Smooth muscle cell (in vitro differentiated cells): ENCODE results near the gene CWC27. TPM values are rescaled to one million over a fixed set of nuclear protein-coding genes. Genes with fewer than 3 reads are reported as not detected.

Experiments used
- DNase-seq: peaks from one replicate; lab custom pipeline; 2025; ENCODE audit not compliant: unreplicated experiment; lab: John Stamatoyannopoulos, UW
- H2AFZ ChIP-seq: fragments of 200-600 bp; sonication (generic); 2 replicates; pipeline ENCODE4 v1.6.0; 2016; ENCODE audit warnings: antibody characterized with exemption, low read depth, mild to moderate bottlenecking
- H3F3A ChIP-seq: fragments of 200-600 bp; sonication (generic); 2 replicates; pipeline ENCODE4 v1.6.0; 2017; ENCODE audit warnings: antibody characterized with exemption, low read depth
- H3K27ac ChIP-seq: fragments of 200-600 bp; sonication (generic); 2 replicates; pipeline ENCODE4 v1.5.1; 2016; ENCODE audit warnings: low read depth, mild to moderate bottlenecking
- H3K27me3 ChIP-seq: fragments of 200-600 bp; sonication (generic); 2 replicates; pipeline ENCODE4 v1.6.1; 2016; ENCODE audit warnings: low read depth, mild to moderate bottlenecking
- H3K36me3 ChIP-seq: fragments of 200-600 bp; sonication (generic); 2 replicates; pipeline ENCODE4 v1.5.1; 2016; ENCODE audit warnings: low read depth
- H3K4me1 ChIP-seq: fragments of 200-600 bp; sonication (generic); 2 replicates; pipeline ENCODE4 v1.5.1; 2016; ENCODE audit warnings: low read depth
- H3K4me2 ChIP-seq: fragments of 200-600 bp; sonication (generic); 2 replicates; pipeline ENCODE4 v1.6.0; 2016; ENCODE audit warnings: mild to moderate bottlenecking
- H3K4me3 ChIP-seq: fragments of 200-600 bp; sonication (generic); 2 replicates; pipeline ENCODE4 v1.5.1; 2016; ENCODE audit warnings: mild to moderate bottlenecking
- H3K79me2 ChIP-seq: fragments of 200-600 bp; sonication (generic); 2 replicates; pipeline ENCODE4 v1.6.0; 2016; ENCODE audit warnings: low read depth, mild to moderate bottlenecking
- H3K9ac ChIP-seq: fragments of 200-600 bp; sonication (generic); 2 replicates; pipeline ENCODE4 v1.6.0; 2016; ENCODE audit warnings: low read depth
- H3K9me3 ChIP-seq: fragments of 200-600 bp; sonication (generic); replicated peaks from 2 replicates; pipeline ENCODE4 v1.5.1; 2016; ENCODE audit warnings: low read depth
- H4K20me1 ChIP-seq: fragments of 200-600 bp; sonication (generic); 2 replicates; pipeline ENCODE4 v1.6.0; 2016; ENCODE audit warnings: low read depth
- WGBS: methylation state at CpG from one replicate; pipeline ENCODE4 v1.1.7; 2016; ENCODE audit warnings: low lambda C conversion rate; 5-methylcytosine and 5-hydroxymethylcytosine counted together
- polyA plus RNA-seq: library from polyadenylated mRNA; unstranded; fragments of >200 nt; fragmentation: Nextera tagmentation; extraction: Ambion mirVana; gene quantifications from 2 replicates; pipeline ENCODE4 v1.2.1, GENCODE V29; 2016
- total RNA-seq: library from RNA; depleted of rRNA; stranded (reverse); fragments of >200 nt; gene quantifications from 2 replicates; pipeline ENCODE4 v1.2.3, GENCODE V29; 2014
- TF ChIP-seq, protein P1 (sequence below): fragments of 200-600 bp; sonication (generic); IDR thresholded peaks from 2 replicates; pipeline ENCODE4 v1.5.1; 2017; ENCODE audit warnings: borderline replicate concordance, mild to moderate bottlenecking, antibody characterized with exemption; ENCODE audit not compliant: insufficient read depth, poor library complexity, severe bottlenecking

CWC27 gene
- total and polyA plus RNA-seq, 2 experiments from 2014 or later, result 34.6 to 40.8 TPM

DNA sequence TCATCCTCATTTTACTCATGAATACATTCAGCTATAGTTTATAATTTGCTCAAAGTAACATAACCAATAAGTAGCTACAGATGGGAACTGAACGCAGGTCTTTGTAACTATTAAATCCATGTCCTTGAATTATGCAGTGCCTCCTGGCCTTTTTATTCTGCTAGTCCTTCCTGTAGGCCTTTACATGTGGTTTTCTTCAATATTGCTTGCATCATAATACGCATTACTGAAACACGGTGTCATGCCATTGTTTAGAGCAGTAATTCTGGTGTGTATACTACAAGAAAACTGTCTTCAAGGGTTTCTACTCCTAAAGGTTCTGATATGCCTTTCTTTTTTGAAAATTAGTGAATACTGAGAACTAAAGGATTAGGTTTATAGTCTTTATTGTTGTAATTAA is 20.7 kb downstream of the CWC27 start:
- Histone ChIP-seq H3K4me2 (no peak overlapping the region), H3K36me3 (no peaks in the 10 kb centered on the region), H3K27me3 (no peaks in the 10 kb centered on the region), H3K9ac (no peak overlapping the region), H4K20me1 (no peaks in the 10 kb centered on the region), H3K79me2 (no peaks in the 10 kb centered on the region), H3K27ac (no peak overlapping the region), H3K9me3 (no peaks in the 10 kb centered on the region), H2AFZ (no peak overlapping the region), H3K4me1 (no peaks in the 10 kb centered on the region), H3F3A (no peaks in the 10 kb centered on the region), H3K4me3 (no peak overlapping the region)
- DNase-seq, result no peak
- TF ChIP-seq, protein P1, sequence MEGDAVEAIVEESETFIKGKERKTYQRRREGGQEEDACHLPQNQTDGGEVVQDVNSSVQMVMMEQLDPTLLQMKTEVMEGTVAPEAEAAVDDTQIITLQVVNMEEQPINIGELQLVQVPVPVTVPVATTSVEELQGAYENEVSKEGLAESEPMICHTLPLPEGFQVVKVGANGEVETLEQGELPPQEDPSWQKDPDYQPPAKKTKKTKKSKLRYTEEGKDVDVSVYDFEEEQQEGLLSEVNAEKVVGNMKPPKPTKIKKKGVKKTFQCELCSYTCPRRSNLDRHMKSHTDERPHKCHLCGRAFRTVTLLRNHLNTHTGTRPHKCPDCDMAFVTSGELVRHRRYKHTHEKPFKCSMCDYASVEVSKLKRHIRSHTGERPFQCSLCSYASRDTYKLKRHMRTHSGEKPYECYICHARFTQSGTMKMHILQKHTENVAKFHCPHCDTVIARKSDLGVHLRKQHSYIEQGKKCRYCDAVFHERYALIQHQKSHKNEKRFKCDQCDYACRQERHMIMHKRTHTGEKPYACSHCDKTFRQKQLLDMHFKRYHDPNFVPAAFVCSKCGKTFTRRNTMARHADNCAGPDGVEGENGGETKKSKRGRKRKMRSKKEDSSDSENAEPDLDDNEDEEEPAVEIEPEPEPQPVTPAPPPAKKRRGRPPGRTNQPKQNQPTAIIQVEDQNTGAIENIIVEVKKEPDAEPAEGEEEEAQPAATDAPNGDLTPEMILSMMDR, result no peak
- 86% methylated on average over 3 of the region's 3 CpGs for WGBS

DNA sequence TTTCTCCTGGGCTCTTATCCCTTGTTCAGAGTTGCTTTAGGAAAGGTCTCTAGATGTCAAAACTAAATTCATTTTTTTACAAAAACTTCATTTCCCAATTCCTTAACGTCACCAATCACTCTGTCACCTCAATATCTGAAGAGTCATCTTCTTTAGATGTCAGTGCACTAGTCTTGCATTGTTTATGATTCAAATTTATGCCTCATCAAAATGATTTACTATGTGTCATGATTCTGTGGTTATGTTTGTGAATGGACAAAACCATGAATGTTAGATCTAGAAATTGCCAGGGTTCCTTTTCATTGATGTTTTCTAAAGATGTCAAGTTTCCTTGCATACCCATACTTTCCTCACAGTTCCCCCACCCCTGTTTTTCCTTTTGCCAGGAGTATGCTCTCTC is 21.5 kb downstream of the CWC27 start:
- H3K4me2 ChIP-seq, result no peak overlapping the region
- no peak overlapping the region for H2AFZ ChIP-seq
- H4K20me1 ChIP-seq, result no peaks in the 10 kb centered on the region
- no peak for DNase-seq
- H3K9ac ChIP-seq, result no peak overlapping the region
- TF ChIP-seq, protein P1, result no peak
- no peaks in the 10 kb centered on the region for H3K79me2 ChIP-seq
- H3K9me3 ChIP-seq, result no peaks in the 10 kb centered on the region
- H3K36me3 ChIP-seq, result no peaks in the 10 kb centered on the region
- WGBS, result 97% methylated on average over 1 of the region's 1 CpG
- no peaks in the 10 kb centered on the region for H3K4me1 ChIP-seq
- no peak overlapping the region for H3K4me3 ChIP-seq
- H3K27me3 ChIP-seq, result no peaks in the 10 kb centered on the region
- H3F3A ChIP-seq, result no peaks in the 10 kb centered on the region
- H3K27ac ChIP-seq, result no peak overlapping the region

DNA sequence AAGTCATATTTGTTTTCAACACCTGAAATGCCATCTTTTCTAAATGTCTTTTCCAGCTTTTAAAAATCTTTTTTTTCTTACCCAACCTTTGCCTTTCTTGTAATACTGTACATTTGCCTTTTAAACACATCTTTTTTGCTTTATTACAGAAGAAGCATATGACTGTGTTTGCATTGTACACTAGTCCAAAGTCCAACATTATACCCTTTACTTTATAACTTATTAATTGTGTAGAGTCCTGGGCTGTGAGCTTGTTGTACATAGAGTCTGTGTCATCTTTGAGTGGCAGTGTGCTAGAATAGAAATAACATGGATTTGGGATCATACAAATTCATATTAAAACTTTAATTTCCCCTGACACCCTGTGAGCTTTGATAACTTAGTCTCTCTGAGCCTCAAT is 23.7 kb downstream of the CWC27 start:
- Histone ChIP-seq H3K9ac (no peak overlapping the region), H3K27ac (no peak overlapping the region)

More for the DNA sequence above, 23.7 kb downstream of the CWC27 start:
- Histone ChIP-seq H3K36me3 (no peaks in the 10 kb centered on the region), H3K4me3 (no peak overlapping the region), H3K27me3 (no peaks in the 10 kb centered on the region), H2AFZ (no peak overlapping the region), H3F3A (no peaks in the 10 kb centered on the region), H3K79me2 (no peaks in the 10 kb centered on the region), H3K4me1 (no peaks in the 10 kb centered on the region), H3K4me2 (no peak overlapping the region), H4K20me1 (no peaks in the 10 kb centered on the region), H3K9me3 (no peaks in the 10 kb centered on the region)
- TF ChIP-seq, protein P1, result no peak
- DNase-seq, result no peak
